ENCODE data around the gene BTBD2. TPM values are rescaled to one million over a fixed set of nuclear protein-coding genes. Genes with fewer than 3 reads are reported as not detected.

BTBD2 gene
- total and polyA plus RNA-seq, 2 of the 8 experiments (the other 6 are each of a cell fraction or from before 2014, with no cell fraction given) = 91.7 to 92.3 TPM

DNA sequence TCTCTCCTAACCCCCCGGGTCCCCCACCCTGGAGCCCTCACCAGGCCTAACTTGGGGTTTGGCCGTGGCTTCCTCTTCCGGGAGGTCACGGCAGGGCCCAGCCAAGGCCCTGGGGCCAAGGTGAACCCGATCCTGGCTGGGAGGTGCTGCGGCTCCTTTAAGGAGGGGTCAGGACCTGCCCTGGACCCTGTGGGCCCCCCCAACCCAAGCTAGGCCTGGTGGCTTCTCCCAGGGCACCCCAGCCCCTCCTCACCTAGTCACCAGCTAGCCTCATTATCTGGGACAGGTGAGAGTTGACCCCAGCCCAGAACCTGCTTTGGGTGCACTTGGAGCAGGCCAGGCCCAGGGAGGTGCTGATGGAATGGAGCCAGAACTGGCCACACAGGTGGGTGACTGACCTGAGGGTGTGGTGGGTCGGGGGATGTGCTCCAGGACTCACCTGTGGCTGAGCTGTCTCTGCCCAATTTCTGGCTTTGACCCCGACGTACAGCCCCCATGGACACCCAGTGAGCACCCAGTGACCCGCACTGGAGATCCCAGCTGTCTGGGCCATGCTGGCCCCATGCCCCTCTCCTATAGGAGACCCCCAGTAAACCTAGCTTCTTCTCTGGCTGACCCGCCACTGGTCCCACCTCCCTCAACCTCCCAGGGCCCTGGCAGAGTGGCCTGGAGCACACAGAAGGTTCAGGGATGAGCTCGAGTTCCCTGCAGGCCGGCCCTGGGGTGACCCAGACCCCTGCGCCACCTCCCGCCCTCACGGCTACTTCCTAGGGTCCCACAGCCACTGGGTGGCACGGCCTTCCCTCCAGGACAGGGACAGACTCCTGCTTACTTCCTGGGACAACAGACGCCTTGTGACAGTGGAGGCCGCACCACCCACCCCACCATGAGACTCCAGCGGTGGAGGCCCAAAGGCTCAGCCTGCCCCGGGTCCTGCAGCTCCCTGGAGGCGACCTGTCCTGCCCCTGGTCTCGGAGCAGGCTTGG, 42.3 kb upstream of the BTBD2 start (continued):
- TF ChIP-seq, protein P1, sequence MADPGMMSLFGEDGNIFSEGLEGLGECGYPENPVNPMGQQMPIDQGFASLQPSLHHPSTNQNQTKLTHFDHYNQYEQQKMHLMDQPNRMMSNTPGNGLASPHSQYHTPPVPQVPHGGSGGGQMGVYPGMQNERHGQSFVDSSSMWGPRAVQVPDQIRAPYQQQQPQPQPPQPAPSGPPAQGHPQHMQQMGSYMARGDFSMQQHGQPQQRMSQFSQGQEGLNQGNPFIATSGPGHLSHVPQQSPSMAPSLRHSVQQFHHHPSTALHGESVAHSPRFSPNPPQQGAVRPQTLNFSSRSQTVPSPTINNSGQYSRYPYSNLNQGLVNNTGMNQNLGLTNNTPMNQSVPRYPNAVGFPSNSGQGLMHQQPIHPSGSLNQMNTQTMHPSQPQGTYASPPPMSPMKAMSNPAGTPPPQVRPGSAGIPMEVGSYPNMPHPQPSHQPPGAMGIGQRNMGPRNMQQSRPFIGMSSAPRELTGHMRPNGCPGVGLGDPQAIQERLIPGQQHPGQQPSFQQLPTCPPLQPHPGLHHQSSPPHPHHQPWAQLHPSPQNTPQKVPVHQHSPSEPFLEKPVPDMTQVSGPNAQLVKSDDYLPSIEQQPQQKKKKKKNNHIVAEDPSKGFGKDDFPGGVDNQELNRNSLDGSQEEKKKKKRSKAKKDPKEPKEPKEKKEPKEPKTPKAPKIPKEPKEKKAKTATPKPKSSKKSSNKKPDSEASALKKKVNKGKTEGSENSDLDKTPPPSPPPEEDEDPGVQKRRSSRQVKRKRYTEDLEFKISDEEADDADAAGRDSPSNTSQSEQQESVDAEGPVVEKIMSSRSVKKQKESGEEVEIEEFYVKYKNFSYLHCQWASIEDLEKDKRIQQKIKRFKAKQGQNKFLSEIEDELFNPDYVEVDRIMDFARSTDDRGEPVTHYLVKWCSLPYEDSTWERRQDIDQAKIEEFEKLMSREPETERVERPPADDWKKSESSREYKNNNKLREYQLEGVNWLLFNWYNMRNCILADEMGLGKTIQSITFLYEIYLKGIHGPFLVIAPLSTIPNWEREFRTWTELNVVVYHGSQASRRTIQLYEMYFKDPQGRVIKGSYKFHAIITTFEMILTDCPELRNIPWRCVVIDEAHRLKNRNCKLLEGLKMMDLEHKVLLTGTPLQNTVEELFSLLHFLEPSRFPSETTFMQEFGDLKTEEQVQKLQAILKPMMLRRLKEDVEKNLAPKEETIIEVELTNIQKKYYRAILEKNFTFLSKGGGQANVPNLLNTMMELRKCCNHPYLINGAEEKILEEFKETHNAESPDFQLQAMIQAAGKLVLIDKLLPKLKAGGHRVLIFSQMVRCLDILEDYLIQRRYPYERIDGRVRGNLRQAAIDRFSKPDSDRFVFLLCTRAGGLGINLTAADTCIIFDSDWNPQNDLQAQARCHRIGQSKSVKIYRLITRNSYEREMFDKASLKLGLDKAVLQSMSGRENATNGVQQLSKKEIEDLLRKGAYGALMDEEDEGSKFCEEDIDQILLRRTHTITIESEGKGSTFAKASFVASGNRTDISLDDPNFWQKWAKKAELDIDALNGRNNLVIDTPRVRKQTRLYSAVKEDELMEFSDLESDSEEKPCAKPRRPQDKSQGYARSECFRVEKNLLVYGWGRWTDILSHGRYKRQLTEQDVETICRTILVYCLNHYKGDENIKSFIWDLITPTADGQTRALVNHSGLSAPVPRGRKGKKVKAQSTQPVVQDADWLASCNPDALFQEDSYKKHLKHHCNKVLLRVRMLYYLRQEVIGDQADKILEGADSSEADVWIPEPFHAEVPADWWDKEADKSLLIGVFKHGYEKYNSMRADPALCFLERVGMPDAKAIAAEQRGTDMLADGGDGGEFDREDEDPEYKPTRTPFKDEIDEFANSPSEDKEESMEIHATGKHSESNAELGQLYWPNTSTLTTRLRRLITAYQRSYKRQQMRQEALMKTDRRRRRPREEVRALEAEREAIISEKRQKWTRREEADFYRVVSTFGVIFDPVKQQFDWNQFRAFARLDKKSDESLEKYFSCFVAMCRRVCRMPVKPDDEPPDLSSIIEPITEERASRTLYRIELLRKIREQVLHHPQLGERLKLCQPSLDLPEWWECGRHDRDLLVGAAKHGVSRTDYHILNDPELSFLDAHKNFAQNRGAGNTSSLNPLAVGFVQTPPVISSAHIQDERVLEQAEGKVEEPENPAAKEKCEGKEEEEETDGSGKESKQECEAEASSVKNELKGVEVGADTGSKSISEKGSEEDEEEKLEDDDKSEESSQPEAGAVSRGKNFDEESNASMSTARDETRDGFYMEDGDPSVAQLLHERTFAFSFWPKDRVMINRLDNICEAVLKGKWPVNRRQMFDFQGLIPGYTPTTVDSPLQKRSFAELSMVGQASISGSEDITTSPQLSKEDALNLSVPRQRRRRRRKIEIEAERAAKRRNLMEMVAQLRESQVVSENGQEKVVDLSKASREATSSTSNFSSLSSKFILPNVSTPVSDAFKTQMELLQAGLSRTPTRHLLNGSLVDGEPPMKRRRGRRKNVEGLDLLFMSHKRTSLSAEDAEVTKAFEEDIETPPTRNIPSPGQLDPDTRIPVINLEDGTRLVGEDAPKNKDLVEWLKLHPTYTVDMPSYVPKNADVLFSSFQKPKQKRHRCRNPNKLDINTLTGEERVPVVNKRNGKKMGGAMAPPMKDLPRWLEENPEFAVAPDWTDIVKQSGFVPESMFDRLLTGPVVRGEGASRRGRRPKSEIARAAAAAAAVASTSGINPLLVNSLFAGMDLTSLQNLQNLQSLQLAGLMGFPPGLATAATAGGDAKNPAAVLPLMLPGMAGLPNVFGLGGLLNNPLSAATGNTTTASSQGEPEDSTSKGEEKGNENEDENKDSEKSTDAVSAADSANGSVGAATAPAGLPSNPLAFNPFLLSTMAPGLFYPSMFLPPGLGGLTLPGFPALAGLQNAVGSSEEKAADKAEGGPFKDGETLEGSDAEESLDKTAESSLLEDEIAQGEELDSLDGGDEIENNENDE (IDR thresholded peaks at IDR 0.05; ENCODE audit: insufficient replicate concordance, low read length) = no peak
- TF ChIP-seq BACH1 (IDR thresholded peaks at IDR 0.05; ENCODE audit: low read length) (no peak), PHF8 (conservative IDR thresholded peaks at IDR 0.05; ENCODE audit: low read depth, low read length) (no peak), NANOG (IDR thresholded peaks at IDR 0.05; ENCODE audit: insufficient read depth, low read depth, low read length, poor library complexity, severe bottlenecking) (no peak), GTF2F1 (IDR thresholded peaks at IDR 0.05; ENCODE audit: borderline replicate concordance, low read depth, low read length) (no peak), SIRT6 (IDR thresholded peaks at IDR 0.05; ENCODE audit: low read length) (no peak), CHD1 (IDR thresholded peaks at IDR 0.05; ENCODE audit: low read depth, low read length) (no peak), BCL11A (IDR thresholded peaks at IDR 0.05; ENCODE audit: low read depth in 2 of 2, low read length in 2 of 2) (no peak), ASH2L (IDR thresholded peaks at IDR 0.05; ENCODE audit: low read length) (no peak)
